HG02938 (cell line): ENCODE results near the gene PFDN4.

Source experiments
- ATAC-seq: cut with Tn5 transposase; IDR thresholded peaks from one replicate; pipeline ENCODE4 v1.9.1; 2021; ENCODE audit warnings: mild to moderate bottlenecking, moderate library complexity; ENCODE audit not compliant: unreplicated experiment

PFDN4 gene

GRCh38 chr20:54266844-54267243 lies 59.0 kb downstream of the PFDN4 start:
- no peak for ATAC-seq

GRCh38 chr20:54267483-54268003 lies 59.7 kb downstream of the PFDN4 start:
- ATAC-seq: no peak

- ATAC-seq: no peak
Measured at GRCh38 chr20:54268941-54269340, 61.1 kb downstream of the PFDN4 start.
